Endothelial cell of umbilical vein (primary cell): ENCODE data around the gene UCMA. TPM values are rescaled to one million over a fixed set of nuclear protein-coding genes. Genes with fewer than 3 reads are reported as not detected.
"Not testable (repeated sequence)": the region's sequence is repeated elsewhere in the genome, so short reads cannot be mapped to it uniquely, and the experiment has no call there.

Experiments
- BruUV-seq: library from RNA; stranded (reverse); fragments of 400-500 nt; replicated peaks from 2 replicates; lab custom pipeline; 2021; lab: Mats Ljungman, UMichigan
- CTCF ChIA-PET: fragments of 300-600, 350-600 bp; sonication (Branson Sonifier 250); formaldehyde crosslinking; loops from one replicate; lab custom pipeline; 2021; ENCODE audit warnings: antibody characterized with exemption, inconsistent platforms; lab: Charles Lee
- POLR2A ChIA-PET: fragments of 300-600, 350-600 bp; sonication (Branson Sonifier 250); formaldehyde crosslinking; loops from one replicate; lab custom pipeline; 2021; ENCODE audit warnings: antibody characterized with exemption, inconsistent platforms; lab: Charles Lee
- DNase-seq: peaks from one replicate; pipeline ENCODE4 v3.0.0-alpha.2; 2011; ENCODE audit warnings: low read depth, low spot score
- FAIRE-seq: peaks from 2 replicates; lab custom pipeline; 2011; peaks lifted over from hg19 to GRCh38; lab: Jason Lieb, UNC
- H2AFZ ChIP-seq: 2 replicates; pipeline ENCODE4 v1.6.0; 2012; ENCODE audit warnings: low read depth, low read length, control low read depth, inconsistent platforms
- H3K27ac ChIP-seq: 2 replicates; pipeline ENCODE4 v1.5.1; 2011; ENCODE audit warnings: low read depth, mild to moderate bottlenecking, control low read depth, low read length, moderate library complexity; ENCODE audit not compliant: insufficient read depth
- H3K27me3 ChIP-seq, 2 experiments: 2 replicates each; pipeline versions ENCODE4 v1.6.0 to v1.6.1; 2011; ENCODE audit warnings: low read length in 2 of 2, mixed read lengths in 1 of 2; ENCODE audit not compliant: control insufficient read depth in 2 of 2, insufficient read depth in 2 of 2
- H3K36me3 ChIP-seq, 2 experiments: 2 replicates in 1 of 2; 3 replicates in 1 of 2; pipeline ENCODE4 v1.5.1; 2011; ENCODE audit warnings: low read length in 2 of 2, mild to moderate bottlenecking in 1 of 2, moderate library complexity in 1 of 2; ENCODE audit not compliant: control insufficient read depth in 2 of 2, insufficient read depth in 2 of 2; ENCODE audit errors: extremely low read depth in 1 of 2
- H3K4me1 ChIP-seq: 3 replicates; pipeline ENCODE4 v1.5.1; 2011; ENCODE audit warnings: mild to moderate bottlenecking, low read length; ENCODE audit not compliant: control insufficient read depth, insufficient read depth; ENCODE audit errors: extremely low read depth
- H3K4me2 ChIP-seq: 2 replicates; pipeline ENCODE4 v1.6.1; 2011; ENCODE audit warnings: low read length, control low read depth, mixed read lengths; ENCODE audit not compliant: insufficient read depth
- H3K4me3 ChIP-seq, 3 experiments: fragments of 200-600 bp in 1 of 3; sonication (generic), shearing (Covaris generic) in 1 of 3; replicated peaks in 1 of 3; 2 replicates each; pipeline ENCODE4 v1.5.1; 2011 to 2016; ENCODE audit warnings: control low read depth in 3 of 3, low read length in 3 of 3, mild to moderate bottlenecking in 2 of 3, inconsistent platforms in 1 of 3, low read depth in 1 of 3, moderate library complexity in 1 of 3; ENCODE audit not compliant: insufficient read depth in 1 of 3
- H3K79me2 ChIP-seq: 2 replicates; pipeline ENCODE4 v1.6.0; 2012; ENCODE audit warnings: low read length, inconsistent platforms; ENCODE audit not compliant: control insufficient read depth, insufficient read depth
- H3K9ac ChIP-seq: replicated peaks from 2 replicates; pipeline ENCODE3; 2011; ENCODE audit warnings: low read length, control low read depth; ENCODE audit not compliant: insufficient read depth; ENCODE audit errors: extremely low read depth
- H3K9me1 ChIP-seq: replicated peaks from 3 replicates; pipeline ENCODE4 v1.6.0; 2011; ENCODE audit warnings: mild to moderate bottlenecking, low read length; ENCODE audit not compliant: control insufficient read depth, insufficient read depth; ENCODE audit errors: extremely low read depth
- H3K9me3 ChIP-seq: replicated peaks from 2 replicates; pipeline ENCODE4 v1.5.1; 2012; ENCODE audit warnings: low read length, inconsistent platforms; ENCODE audit not compliant: control insufficient read depth, insufficient read depth
- H4K20me1 ChIP-seq: replicated peaks from 2 replicates; pipeline ENCODE3; 2011; ENCODE audit warnings: mild to moderate bottlenecking, low read length; ENCODE audit not compliant: control insufficient read depth, insufficient read depth; ENCODE audit errors: extremely low read depth
- EZH2 ChIP-seq: IDR thresholded peaks from 2 replicates; pipeline ENCODE4 v1.6.1; 2012; ENCODE audit warnings: borderline replicate concordance, low read depth, mild to moderate bottlenecking, moderate library complexity, low read length, inconsistent platforms; ENCODE audit not compliant: severe bottlenecking
- FOS ChIP-seq: IDR thresholded peaks from 2 replicates; pipeline ENCODE4 v1.6.1; 2011; ENCODE audit warnings: mild to moderate bottlenecking, low read length, moderate library complexity, borderline replicate concordance; ENCODE audit not compliant: insufficient read depth
- GATA2 ChIP-seq: IDR thresholded peaks from 2 replicates; pipeline ENCODE4 v1.7.0; 2011; ENCODE audit warnings: low read depth, mild to moderate bottlenecking, moderate library complexity, mixed read lengths, low read length; ENCODE audit not compliant: insufficient read length, insufficient read depth
- JUN ChIP-seq: IDR thresholded peaks from 2 replicates; pipeline ENCODE4 v1.6.1; 2011; ENCODE audit warnings: borderline replicate concordance, low read depth; ENCODE audit not compliant: insufficient read length, insufficient read depth
- MYC ChIP-seq: IDR thresholded peaks from one replicate; pipeline ENCODE4 v1.6.1; 2011; ENCODE audit warnings: mild to moderate bottlenecking, low read depth, low read length
- POLR2A ChIP-seq: IDR thresholded peaks from 2 replicates; pipeline ENCODE4 v1.6.1; 2012; ENCODE audit warnings: low read depth, mild to moderate bottlenecking, control low read depth, low read length
- POLR2AphosphoS5 ChIP-seq: IDR thresholded peaks from 2 replicates; pipeline ENCODE4 v1.6.1; 2012; ENCODE audit warnings: low read depth, mild to moderate bottlenecking, control low read depth, low read length, moderate library complexity; ENCODE audit not compliant: insufficient read depth
- dilution Hi-C: fragments of 300-500 bp; cut with MboI; formaldehyde crosslinking; loops from one replicate; pipeline ENCODE4 v1.15.0; 2019; ENCODE audit warnings: low sequenced_read_pairs; ENCODE audit not compliant: extremely low pct_ligation_motif_present
- intact Hi-C: fragments of 100-400 bp; cut with micrococcal nuclease; formaldehyde crosslinking; loops from one replicate; pipeline ENCODE4 v1.10.0; 2022
- polyA plus RNA-seq, 4 experiments: library from polyadenylated mRNA; depleted of rRNA in 3 of 4; stranded (reverse) in 3 of 4; unstranded in 1 of 4; fragments of >200 nt; gene quantifications; 2 replicates each; pipeline versions ENCODE4 v1.2.1 to v1.2.3, GENCODE V29; 2011 to 2012; ENCODE audit warnings: missing spikeins in 1 of 4
- total RNA-seq: library from RNA; stranded (reverse); gene quantifications from 2 replicates; pipeline ENCODE4 v1.2.3, GENCODE V29; 2021
- TF ChIP-seq, protein P1 (sequence below): IDR thresholded peaks from 2 replicates; pipeline ENCODE4 v1.6.1; 2011; ENCODE audit not compliant: insufficient read depth, insufficient read length
- TF ChIP-seq, protein P2 (sequence below), 2 donors: IDR thresholded peaks; 1 replicate in 1 of 2; 2 replicates in 1 of 2; pipeline ENCODE4 v1.5.1; 2011; ENCODE audit warnings: low read length in 2 of 2, mild to moderate bottlenecking in 2 of 2, moderate library complexity in 2 of 2, control low read depth in 1 of 2, inconsistent platforms in 1 of 2, low read depth in 1 of 2; ENCODE audit not compliant: insufficient read depth in 1 of 2; ENCODE audit errors: extremely low read depth in 1 of 2

UCMA gene
- total and polyA plus RNA-seq, 2 donors (not counting 3 experiments of a cell fraction or from before 2014, with no cell fraction given): not detected

DNA sequence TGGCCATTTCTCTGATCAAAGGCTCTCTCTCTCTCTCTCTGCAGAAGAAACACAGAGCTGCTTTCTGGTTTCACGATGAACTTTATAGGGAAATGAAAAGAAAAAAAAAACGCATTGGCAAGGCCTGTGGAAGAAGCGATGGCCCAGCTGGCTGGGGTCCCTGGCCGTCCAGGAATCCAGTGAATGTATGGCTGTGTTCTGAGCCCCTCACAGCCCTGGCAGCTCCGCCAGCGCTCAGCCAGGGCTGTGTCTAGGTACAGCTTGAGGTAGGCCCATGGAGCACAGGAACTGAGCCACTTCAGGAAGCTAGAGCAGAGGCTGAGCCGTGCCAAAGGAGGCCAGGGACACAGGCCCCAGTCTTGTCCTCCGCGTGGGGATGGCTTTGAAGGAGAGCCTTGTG is 13.1 kb upstream of the UCMA start:
- ChIA-PET POLR2A (no interaction called here), CTCF (interaction anchor here (0.5 kb wide), 1 partner anchor 15 kb away, joined by 3 read pairs; no protein-coding TSS in a partner anchor)
- FAIRE-seq (no peak), DNase-seq (no peak)
- Histone ChIP-seq H4K20me1 (no peaks in the 10 kb centered on the region), H3K4me1 (no peaks in the 10 kb centered on the region), H3K9me3 (no peaks in the 10 kb centered on the region), H3K9ac (no peak overlapping the region), H3K27ac (no peak overlapping the region), H3K4me2 (no peak overlapping the region), H3K4me3 (no peak overlapping the region), H2AFZ (no peak overlapping the region), H3K36me3 (no peaks in the 10 kb centered on the region), H3K27me3 (no peaks in the 10 kb centered on the region), H3K9me1 (no peaks in the 10 kb centered on the region), H3K79me2 (no peaks in the 10 kb centered on the region)
- BruUV-seq: no TSS peak
- TF ChIP-seq POLR2AphosphoS5 (no peak), FOS (no peak), JUN (no peak), MYC (no peak), GATA2 (no peak), EZH2 (no peak), POLR2A (no peak)
- TF ChIP-seq, protein P1, sequence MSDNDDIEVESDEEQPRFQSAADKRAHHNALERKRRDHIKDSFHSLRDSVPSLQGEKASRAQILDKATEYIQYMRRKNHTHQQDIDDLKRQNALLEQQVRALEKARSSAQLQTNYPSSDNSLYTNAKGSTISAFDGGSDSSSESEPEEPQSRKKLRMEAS: no peak
- TF ChIP-seq, protein P2, sequence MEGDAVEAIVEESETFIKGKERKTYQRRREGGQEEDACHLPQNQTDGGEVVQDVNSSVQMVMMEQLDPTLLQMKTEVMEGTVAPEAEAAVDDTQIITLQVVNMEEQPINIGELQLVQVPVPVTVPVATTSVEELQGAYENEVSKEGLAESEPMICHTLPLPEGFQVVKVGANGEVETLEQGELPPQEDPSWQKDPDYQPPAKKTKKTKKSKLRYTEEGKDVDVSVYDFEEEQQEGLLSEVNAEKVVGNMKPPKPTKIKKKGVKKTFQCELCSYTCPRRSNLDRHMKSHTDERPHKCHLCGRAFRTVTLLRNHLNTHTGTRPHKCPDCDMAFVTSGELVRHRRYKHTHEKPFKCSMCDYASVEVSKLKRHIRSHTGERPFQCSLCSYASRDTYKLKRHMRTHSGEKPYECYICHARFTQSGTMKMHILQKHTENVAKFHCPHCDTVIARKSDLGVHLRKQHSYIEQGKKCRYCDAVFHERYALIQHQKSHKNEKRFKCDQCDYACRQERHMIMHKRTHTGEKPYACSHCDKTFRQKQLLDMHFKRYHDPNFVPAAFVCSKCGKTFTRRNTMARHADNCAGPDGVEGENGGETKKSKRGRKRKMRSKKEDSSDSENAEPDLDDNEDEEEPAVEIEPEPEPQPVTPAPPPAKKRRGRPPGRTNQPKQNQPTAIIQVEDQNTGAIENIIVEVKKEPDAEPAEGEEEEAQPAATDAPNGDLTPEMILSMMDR (IDR thresholded peaks at IDR 0.05; ENCODE audit: extremely low read depth in 1 of 2, insufficient read depth in 1 of 2, low read depth in 1 of 2, low read length in 2 of 2): no peak
- intact Hi-C loops: no loop called here
- dilution Hi-C loops: no loop called here

DNA sequence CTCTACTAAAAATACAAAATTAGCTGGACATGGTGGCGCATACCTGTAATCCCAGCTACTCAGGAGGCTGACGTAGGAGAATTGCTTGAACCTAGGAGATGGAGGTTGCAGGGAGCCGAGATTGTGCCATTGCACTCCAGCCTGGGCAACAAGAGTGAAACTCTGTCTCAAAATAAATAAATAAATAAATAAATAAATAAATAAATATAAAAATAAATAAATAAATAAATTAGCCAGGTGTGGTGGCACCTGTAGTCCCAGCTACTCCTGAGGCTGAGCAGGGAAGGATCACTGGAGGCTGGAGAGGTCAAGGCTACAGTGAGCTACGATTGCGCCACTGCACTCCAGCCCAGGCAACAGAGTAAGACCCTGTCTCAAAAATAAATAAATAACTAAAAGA is 8.1 kb upstream of the UCMA start:
- H3K9me1 ChIP-seq, FAIRE-seq, intact Hi-C loops, H3K9me3 ChIP-seq, H3K27ac ChIP-seq, H3K36me3 ChIP-seq, H3K4me3 ChIP-seq, H3K27me3 ChIP-seq, H4K20me1 ChIP-seq, H3K9ac ChIP-seq, BruUV-seq, CTCF ChIA-PET, H3K4me1 ChIP-seq, H3K4me2 ChIP-seq, H2AFZ ChIP-seq, dilution Hi-C loops, POLR2A ChIA-PET, DNase-seq, H3K79me2 ChIP-seq: not testable (repeated sequence)
